GM18520 (cell line): Measurements from ENCODE around the gene CES2.

Experiments
- ATAC-seq: cut with Tn5 transposase; IDR thresholded peaks from one replicate; pipeline ENCODE4 v1.9.1; 2021; ENCODE audit not compliant: unreplicated experiment

Gene CES2

GRCh38 chr16:66902648-66903543, 32.4 kb upstream of the CES2 start:
- ATAC-seq, result no peak

GRCh38 chr16:66903544-66904427, 31.5 kb upstream of the CES2 start:
- ATAC-seq, result no peak

- no peak for ATAC-seq
These were observed 30.9 kb upstream of the CES2 start for GRCh38 chr16:66904428-66904845.

- ATAC-seq, result no peak
These were observed 30.3 kb upstream of the CES2 start for GRCh38 chr16:66904846-66905632.

DNA sequence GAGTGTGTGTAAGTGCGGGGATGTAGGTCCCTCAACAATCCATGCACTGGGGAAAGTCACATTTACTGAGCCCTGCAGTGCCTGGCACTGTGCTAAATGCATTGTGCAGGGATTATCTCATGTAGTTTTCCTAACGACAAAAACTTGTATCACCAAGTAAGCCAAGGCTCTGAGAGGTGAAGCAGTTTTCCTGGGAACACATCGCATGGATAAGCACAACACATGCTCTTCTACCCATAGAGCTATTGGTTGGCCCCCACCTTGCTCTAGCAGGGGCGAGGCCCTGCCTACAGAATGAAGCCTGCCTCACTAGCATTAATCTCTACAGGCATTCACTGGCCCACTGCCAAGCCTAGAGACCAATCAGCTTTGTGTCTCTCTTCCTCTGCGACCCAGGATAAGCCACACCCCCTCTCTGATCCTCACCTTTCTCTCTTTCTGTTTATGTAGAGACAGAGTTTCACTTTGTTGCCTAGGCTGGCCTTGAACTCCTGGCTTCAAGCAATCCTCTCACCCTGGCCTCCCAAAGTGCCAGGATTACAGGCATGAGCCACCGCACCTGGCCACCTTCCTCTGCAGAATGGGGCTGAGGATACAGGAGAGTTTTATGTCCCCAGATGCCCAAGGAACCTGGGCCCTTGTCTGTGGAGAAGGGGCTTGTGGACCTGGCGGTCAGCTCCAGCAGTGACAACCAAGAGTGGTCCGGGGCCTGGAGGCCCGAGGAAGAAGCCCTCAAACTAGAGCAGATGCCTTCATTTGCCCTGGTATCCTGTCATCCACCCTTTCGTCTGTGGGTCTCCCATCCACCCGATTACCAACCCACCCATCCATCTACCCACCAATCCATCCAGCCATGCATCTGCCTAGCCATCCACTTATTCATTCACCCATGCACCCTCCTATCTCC, 29.4 kb upstream of the CES2 start:
- ATAC-seq, result no peak

DNA sequence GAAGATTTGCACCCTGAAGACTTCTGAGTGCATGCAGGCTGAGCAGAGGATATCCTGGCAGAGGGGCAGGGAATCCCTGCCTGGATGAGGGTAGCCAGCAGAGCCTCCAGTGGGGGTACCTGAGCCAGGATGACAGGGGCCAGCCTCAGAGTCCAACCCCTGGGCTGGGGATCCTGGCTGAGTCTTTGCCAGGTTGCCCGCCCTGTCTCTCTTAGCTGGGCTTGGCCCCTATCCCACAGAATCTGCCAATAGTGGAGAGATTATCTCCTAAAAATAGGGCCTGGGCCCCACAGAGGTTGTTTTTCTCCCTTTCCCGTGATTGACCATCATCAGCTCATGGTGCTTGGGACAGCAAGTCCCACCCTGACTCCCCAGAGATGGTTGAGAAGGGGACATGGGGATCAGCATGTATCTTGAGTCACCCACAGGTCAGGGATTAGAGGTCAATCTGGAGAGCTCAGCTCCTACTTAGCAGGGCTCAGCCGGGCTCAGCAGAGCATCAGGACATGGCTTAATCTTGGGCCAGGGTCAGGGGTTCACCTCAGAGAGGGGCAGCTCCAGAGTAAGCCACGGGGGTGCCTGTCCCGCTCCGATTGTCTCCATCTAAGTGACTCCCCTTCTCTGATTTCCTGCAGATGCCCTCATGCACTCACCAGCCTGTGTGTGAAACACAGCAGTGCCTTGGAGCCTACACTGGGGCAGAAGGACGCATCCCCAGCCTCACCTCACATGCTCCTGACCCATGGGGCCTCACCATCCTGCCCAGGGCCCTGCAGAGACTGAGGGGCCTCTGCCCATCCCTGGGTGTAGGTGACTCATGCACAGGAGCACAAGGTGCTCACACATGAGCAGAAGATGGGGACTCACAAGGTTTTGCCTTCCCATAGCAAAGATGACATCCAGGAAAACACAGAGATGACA, 28.1 kb upstream of the CES2 start:
- ATAC-seq, result no peak

GRCh38 chr16:66908116-66908515, 27.2 kb upstream of the CES2 start:
- no peak for ATAC-seq

DNA sequence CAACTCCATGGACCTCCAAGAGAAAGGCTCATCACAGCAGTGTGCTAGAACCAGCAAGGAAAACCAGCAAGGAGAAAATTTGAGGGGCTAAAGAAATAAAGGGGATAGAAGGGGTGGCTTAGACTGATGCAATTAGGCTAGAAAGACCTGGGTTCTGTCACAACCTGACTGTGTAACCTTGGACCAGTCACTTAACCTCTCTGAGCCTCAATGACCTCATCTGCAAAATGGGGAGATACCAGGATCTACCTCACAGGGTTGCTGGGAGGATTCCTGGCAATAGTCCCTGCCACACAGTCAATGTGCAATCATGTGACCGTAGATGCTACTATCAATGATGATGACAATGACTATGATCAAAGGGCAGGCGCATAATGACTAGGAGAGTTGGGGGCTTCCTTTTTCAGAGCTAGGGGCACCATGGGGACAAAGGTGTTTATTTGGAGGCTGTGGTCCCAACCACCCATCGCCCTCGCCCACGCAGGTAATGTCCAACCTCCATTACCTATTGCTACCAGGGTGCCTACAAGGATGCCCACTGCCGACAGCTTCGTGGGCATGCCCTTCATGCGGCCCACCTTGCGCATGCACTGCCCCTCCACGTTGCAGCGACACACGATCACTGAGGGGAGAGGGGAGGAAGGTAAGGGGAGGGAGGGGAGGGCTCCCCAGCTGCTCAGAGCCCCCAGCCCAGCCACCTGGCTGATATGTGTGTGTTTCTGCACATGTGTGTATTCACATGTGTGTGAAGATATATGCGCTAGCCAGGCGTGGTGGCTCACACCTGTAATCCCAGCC, 26.4 kb upstream of the CES2 start:
- ATAC-seq, result no peak

DNA sequence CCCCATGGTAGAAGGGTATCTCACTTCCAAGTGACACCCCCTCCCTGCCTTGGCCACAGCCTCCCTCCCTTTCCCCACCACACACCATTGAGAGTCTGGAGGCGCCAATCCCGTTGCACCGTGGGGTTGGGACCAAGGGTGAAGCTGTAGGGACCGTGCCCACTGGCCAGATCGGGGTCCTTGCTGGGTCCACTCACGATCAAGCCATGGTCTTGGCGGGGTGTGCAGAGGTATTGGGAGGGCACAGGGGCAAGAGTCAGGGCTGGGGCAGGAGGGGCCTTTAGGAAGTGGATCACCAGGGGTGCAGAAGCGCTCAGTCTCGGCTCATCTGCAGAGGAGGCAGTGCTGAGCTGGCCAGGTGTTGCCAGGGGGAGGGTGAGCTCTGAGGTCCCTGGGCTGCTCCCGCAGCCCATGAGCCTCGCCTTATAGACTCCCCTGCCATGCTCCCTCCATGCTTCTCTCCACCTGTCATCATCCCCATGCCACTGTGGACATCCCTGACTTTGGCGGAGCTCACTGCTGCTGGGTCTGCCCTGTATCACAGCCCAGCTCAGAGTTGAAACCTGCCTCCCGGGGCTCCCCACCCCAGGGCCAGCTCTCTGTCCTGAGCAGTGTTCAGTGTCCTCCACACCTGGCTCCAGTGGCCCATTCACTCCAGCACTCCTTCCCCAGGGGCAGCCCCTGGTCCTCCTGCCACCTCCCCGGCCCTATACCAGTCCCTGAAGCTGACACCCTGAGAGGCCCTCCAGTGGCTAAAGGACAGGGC, 25.0 kb upstream of the CES2 start:
- no peak for ATAC-seq

DNA sequence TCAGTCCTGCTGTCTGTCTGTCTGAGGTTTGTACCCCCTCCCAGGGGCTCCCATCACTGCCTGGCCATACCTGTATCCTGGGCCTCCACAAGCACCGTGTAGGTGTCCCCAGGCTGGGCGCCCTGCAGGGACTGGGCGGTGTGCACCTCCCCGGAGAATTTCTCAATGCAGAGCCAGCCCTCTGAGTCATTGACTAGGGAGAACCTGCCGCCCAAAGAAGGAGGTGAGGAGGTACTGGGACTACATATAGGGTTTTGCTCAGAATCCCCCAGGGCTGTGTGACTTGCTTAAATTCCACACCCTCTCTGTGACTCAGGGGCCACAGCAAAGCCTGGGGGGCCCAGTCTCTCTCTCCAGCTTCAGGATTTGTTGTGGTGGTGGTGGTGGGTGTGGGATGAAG, 24.2 kb upstream of the CES2 start:
- no peak for ATAC-seq

DNA sequence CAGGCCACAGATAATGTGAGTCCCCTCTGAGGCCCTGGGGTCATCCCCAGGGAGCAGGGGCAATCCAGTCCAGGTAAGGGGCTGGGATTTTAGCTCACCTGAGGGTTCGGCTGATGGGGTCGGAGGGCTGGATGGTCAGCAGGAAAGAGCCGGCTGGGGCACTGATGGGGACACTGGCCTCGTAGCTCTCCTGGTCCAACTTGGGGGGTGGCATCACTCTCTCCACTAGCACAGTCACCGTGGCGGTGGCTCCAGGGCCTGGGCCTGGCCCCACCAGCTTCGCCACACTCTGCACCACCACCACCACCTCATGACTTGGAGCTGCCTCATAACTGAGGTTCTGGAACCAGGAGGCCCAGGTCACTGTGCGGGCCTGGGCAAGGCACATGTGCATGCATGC, 23.5 kb upstream of the CES2 start:
- no peak for ATAC-seq

DNA sequence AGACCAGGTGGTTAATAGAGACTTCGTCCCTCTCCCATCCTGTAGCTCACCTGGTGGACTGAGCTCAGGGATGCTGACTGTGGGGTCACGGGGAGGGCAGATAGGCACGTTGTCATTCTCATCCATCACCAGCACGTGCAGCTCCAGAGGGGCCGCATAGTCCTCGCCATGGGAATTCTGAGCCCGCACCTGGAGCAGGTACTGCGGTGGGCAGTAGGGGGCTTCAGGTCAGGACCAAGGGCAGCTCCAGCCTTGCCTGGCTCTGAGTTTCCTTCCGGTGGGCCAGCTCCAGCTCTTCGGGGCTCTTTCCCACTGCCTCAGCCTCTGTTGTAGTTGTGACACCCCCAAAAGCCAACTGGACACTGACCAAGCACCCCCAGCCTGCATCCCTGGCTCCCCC, 22.2 kb upstream of the CES2 start:
- no peak for ATAC-seq

- no peak for ATAC-seq
These were observed 21.6 kb upstream of the CES2 start for GRCh38 chr16:66913711-66914110.

GRCh38 chr16:66914541-66914940, 20.8 kb upstream of the CES2 start:
- ATAC-seq, result no peak

DNA sequence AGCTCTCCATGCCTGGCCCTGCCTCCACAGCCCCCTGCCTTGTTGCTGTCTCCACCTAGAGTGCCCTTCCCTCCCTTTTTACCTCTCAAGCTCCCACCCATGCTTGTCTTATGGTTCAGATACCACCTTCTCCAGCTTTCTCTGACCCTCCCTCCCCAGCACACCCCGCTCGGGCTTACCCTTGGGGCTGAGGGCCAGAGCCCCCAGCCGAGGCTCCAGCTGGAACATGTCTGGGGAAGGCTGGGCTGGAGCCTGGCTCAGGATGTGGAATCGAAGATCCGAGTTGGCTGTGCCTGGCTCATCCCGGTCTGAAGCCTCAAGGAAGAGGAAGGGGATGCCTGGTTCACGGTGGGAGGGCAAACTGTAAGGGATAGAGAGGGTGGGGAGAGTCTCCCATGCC, 20.3 kb upstream of the CES2 start:
- ATAC-seq, result no peak

GRCh38 chr16:66916518-66916917, 18.8 kb upstream of the CES2 start:
- no peak for ATAC-seq

DNA sequence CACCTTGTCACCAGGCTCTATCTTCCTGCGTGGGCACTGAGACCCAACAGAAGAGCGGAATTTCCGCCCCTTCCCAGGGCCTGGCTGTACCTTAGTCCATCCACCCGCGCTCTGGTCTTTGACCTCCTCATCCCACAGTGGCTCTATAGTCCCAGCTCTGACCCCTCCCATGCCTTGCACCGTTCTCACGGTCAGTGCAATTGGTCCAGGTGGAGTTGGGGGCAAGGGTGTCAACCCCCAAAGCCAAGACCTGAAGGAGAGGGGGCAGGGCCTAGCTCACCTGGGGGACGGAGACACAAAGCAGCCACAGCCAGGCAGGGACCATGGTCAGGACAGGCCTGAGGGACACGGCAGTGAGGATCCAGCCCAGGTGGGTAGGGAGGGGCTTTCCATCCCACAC, 17.6 kb upstream of the CES2 start:
- no peak for ATAC-seq

DNA sequence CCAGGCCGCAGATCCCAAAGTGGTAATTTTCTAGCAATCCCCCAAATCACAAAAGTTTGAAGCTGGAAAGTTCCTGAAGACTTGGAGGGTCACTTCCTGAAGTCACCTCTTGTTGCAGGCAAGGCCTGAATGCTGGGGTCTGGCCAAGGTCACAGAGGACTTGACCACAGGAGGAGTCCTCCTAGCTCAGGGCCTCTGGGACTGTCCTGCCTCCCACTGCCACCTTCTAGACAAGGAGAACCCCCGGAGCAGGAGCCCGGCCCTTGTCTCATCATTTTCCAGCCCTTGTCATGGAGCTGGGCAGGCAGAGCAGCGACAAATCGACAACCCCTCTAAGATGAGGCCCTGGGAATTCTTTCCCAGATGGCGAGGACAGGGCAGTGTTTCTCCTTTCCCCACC, 17.0 kb upstream of the CES2 start:
- no peak for ATAC-seq
